GM18526 (cell line): ENCODE data around the gene PRKAA1.

Experiments
- POLR2A ChIP-seq: IDR thresholded peaks from 3 replicates; pipeline ENCODE4 v1.6.1; 2011; ENCODE audit not compliant: insufficient read length; ENCODE audit errors: extremely low read depth

Gene PRKAA1

GRCh38 chr5:40716590-40716989 is 81.6 kb downstream of the PRKAA1 start:
- TF ChIP-seq POLR2A: no peak

GRCh38 chr5:40716000-40716399 is 82.2 kb downstream of the PRKAA1 start:
- no peak for TF ChIP-seq POLR2A

GRCh38 chr5:40714001-40714400 is 84.2 kb downstream of the PRKAA1 start:
- no peak for TF ChIP-seq POLR2A
